GM18507 (cell line): ENCODE measurements around the gene ERICH6.
"Not testable (repeated sequence)": the region's sequence is repeated elsewhere in the genome, so short reads cannot be mapped to it uniquely, and the experiment has no call there.

Experiments used
- DNase-seq: peaks from one replicate; pipeline ENCODE4 v3.0.0; 2011; ENCODE audit warnings: low read depth; ENCODE audit not compliant: insufficient read length; ENCODE audit errors: extremely low spot score
- FAIRE-seq: peaks from 2 replicates; lab custom pipeline; 2011; peaks lifted over from hg19 to GRCh38; lab: Jason Lieb, UNC

Gene ERICH6

DNA sequence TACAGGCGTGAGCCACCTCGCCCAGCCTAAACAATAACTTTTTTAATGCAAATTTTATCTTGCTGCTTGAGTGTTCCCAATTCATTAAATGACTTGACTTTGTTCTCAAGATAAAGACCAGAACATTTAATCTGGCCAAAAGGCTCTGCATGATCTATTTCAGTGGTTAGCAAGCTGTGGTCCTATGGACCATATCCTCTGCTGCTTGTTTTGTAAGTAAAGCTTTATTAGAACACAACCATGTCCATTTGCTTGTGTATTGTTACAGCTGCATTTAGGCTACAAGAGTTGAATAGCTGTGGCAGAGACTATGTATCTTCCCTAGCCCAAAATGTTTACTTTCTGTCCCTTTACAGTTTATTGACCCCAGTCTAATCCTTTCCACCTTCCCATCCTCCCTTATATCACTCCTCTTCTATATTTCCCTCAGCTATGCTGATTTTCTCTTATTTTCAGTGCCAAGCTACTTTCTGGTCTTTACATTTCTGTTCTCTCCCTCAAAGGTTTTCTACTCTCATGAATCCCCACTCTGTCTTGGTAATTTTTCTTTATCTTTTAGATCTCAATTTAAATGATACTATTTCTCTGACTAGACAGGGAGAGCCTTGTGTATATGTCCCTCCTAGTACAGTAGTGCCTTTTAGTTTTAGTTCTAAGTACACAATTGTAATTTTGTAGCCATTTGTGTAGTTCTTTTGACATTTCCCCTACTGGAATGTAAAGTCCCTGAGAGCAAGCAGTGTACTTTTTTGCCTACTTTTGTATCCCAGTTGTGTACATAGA, 77.4 kb downstream of the ERICH6 start:
- no peak for DNase-seq
- FAIRE-seq, result no peak

DNA sequence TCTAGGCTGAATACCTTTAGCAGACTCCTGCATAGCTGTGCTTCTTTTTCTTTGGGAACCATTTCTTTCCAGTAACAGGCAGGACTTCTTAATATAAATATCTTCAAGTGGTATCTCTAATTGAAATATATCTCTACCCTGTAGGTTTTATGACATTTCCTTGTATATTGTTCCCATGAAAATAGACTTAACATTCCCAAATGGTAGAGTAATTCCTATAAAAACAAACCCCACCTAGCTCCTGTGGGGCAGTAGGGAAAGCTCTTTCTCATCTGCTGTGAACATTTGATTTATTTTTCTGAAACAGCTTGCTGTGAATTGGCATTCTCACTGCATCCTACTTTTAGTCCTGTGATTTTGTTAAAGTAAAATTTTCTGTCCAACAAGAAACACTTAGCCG, 79.8 kb downstream of the ERICH6 start:
- FAIRE-seq, result peak; percentile 29
- no peak for DNase-seq

- not testable (repeated sequence) for FAIRE-seq, DNase-seq
Observed at GRCh38 chr3:150622955-150623354, 80.8 kb downstream of the ERICH6 start.

DNA sequence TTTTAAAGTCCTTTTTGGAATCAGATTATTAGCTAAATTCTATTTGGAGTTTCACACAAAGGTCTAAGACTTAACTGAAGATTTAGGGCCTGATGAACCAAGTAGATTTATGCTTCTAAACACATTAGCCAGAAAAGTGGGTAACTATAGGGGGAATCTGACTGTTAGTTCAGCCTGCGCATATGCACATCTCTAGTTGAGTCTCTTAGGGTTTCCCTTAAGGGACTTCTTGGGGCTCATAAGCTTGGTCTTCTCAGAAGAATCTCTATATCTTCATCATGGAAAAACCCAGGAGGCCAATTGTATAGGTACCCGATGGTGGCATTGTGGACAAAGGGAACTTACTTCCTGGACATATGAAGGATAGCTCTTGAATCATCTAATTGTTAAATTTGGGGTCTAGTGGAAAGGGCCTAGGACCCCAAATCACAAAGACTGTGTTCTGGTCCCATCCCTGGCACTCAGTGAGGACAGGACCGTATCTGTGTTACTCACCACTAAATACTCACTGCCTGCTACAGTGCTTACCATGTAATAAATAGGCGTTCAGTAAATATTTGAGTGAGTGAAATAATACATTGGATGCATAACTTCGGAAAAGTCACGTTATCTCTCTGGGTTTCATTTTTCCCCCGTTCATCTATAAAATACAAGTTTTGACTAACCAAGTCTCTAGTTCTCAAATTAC, 83.6 kb downstream of the ERICH6 start:
- FAIRE-seq, result no peak
- no peak for DNase-seq

DNA sequence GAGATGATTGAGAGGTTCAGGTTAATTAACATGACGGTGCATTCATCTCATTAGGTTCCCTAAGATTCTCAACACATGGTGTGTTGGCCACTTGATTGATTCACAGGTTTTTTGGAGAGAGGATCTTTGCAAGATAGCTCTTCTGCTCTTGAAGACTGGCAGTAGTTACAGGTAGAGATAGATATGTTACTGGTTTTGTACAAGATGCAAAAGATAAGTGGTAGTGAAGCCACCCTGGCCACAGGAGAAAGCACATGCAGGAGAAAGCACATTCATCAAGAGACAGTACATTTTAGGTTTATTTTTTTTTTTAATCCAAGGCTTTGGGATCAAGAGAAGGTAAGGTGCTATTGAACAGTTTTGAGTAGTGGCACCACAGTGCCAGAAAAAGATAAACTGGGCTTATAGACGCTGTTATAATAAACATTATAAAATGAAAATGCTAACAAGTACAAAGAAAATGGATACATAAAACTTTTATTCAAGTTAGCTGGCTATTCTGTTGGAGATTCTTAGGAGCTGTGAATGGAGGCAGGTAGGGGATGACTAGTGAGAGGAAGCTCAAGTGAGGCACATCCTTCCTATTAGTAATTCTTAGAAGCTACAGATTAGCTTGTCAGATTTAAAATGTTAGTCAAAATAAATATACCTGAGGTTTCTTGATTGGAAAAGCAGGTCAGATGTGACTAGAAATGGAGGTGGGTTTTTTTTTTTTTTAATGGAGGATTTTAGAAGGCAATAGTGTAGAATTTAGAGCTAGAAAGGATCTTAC, 89.8 kb downstream of the ERICH6 start:
- DNase-seq, result no peak
- FAIRE-seq, result no peak

DNA sequence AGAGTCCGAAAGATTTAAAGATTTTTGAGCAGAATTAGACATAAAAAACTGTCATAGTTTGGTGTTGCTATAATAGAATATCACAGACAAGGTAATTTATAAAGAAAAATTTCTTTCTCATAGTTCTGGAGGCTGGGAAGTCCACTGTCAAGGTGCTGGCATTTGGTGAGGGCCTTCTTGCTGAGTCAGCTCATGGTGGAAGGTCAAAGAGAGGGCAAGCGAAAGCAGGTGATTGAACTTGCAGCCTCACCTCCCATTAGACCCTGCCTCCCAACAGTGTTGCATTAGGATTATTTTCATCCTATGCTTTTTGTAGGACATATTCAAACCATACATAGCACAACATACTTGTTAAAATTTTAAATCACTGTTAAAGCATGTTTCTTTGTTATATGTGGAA, 90.7 kb downstream of the ERICH6 start:
- FAIRE-seq (no peak), DNase-seq (no peak)

DNA sequence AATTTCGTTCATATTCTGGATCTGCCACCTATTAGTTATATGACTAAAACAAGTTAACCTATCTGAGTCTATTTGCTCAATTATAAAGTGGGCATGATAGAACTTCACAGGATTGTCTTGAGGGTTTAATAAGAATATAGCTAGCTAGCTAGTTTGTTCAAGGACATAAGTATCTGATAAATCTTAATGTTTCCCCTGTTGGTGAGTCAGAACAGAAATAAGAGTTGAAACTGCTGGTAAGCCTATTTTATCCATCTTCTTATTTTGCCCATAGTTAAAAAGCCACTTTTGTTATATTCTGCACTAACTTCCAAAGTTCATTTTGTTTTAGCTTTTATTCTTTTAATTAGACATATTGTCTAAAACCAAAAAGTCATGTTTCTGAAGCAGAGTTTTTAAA, 91.2 kb downstream of the ERICH6 start:
- FAIRE-seq (no peak), DNase-seq (no peak)

GRCh38 chr3:150611666-150612065, 92.1 kb downstream of the ERICH6 start:
- DNase-seq (no peak), FAIRE-seq (no peak)

DNA sequence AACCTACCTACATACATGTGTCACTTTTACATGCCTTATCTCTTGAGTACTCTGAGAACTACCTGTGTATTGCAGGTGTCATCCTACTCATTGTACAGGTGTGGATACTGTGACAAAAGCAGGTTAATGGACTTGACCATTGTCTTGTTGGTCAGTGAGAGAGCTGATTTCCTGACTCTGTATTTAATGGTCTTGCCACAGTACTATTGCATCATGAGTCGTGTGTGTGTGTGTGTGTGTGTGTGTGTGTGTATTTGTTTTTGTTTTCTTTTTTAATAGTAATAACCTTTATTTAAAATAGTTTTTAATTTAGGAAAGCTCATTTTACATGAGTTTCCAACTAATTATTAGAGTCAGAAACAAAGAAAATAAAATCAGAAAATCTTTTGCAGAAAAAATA, 92.9 kb downstream of the ERICH6 start:
- DNase-seq, result no peak
- no peak for FAIRE-seq

GRCh38 chr3:150609988-150610387, 93.7 kb downstream of the ERICH6 start:
- FAIRE-seq, result no peak
- DNase-seq, result no peak
